Endothelial cell (in vitro differentiated cells): ENCODE data around the gene MAP2. TPM values are rescaled to one million over a fixed set of nuclear protein-coding genes. Genes with fewer than 3 reads are reported as not detected.
"Not testable (repeated sequence)": the region's sequence is repeated elsewhere in the genome, so short reads cannot be mapped to it uniquely, and the experiment has no call there.

Experiments used
- DNase-seq: peaks from one replicate; pipeline ENCODE4 v3.0.0; 2021; ENCODE audit warnings: low spot score
- H3K27ac Mint-ChIP-seq: one replicate; pipeline ENCODE4 v1.8.0; 2021; ENCODE audit warnings: mixed read lengths, inconsistent platforms; ENCODE audit not compliant: unreplicated experiment
- H3K27me3 Mint-ChIP-seq: one replicate; pipeline ENCODE4 v1.8.0; 2021; ENCODE audit warnings: mild to moderate bottlenecking, moderate library complexity, mixed read lengths, inconsistent platforms; ENCODE audit not compliant: unreplicated experiment
- H3K36me3 Mint-ChIP-seq: one replicate; pipeline ENCODE4 v1.8.0; 2021; ENCODE audit warnings: mild to moderate bottlenecking, low read depth, mixed read lengths, inconsistent platforms; ENCODE audit not compliant: unreplicated experiment
- H3K4me1 Mint-ChIP-seq: one replicate; pipeline ENCODE4 v1.8.0; 2021; ENCODE audit warnings: mild to moderate bottlenecking, mixed read lengths, inconsistent platforms; ENCODE audit not compliant: unreplicated experiment
- H3K4me3 Mint-ChIP-seq: one replicate; pipeline ENCODE4 v1.8.0; 2021; ENCODE audit warnings: mild to moderate bottlenecking, mixed read lengths, inconsistent platforms; ENCODE audit not compliant: unreplicated experiment
- H3K9me3 Mint-ChIP-seq: one replicate; pipeline ENCODE4 v1.8.0; 2021; ENCODE audit warnings: mixed read lengths, inconsistent platforms; ENCODE audit not compliant: unreplicated experiment
- total RNA-seq: library from RNA; stranded (reverse); fragmentation: NEBNext Ultra II Directional; extraction: Animal tissue kit (Norgen Biotek cat#: 25700); gene quantifications from one replicate; pipeline ENCODE4 v1.2.1, GENCODE V29; 2021; ENCODE audit not compliant: unreplicated experiment
- TF ChIP-seq, protein P1 (sequence below): fragments of 200-600 bp; sonication (generic); IDR thresholded peaks from one replicate; pipeline ENCODE4 v1.5.0; 2021; ENCODE audit warnings: antibody characterized with exemption; ENCODE audit not compliant: unreplicated experiment

The MAP2 gene
- total RNA-seq, 1 donor from 2014 or later: 2.1 TPM

DNA sequence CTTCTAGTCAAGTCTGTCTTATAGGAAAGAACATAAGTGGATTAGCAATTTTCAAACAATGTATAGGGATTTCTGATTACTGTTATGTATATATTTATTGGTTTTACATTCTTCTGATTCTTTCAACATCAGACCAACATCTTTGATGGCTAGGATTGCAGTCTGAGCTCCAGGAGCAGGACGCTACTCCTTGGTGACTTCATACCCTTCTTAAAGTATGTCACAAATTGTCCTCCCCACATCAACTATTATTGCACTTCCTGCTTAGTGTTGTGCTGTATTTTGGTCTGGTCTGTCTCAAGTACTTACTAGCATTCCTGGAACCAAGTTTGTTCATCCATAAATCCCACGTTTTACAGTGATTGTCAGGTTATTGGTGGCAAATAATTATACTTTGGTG is 49.0 kb downstream of the MAP2 start:
- Mint-ChIP-seq H3K27me3 (no peaks in the 10 kb centered on the region), H3K4me3 (no peak overlapping the region), H3K27ac (no peak overlapping the region), H3K36me3 (no peaks in the 10 kb centered on the region), H3K9me3 (no peaks in the 10 kb centered on the region), H3K4me1 (no peaks in the 10 kb centered on the region)
- DNase-seq: no peak
- TF ChIP-seq, protein P1, sequence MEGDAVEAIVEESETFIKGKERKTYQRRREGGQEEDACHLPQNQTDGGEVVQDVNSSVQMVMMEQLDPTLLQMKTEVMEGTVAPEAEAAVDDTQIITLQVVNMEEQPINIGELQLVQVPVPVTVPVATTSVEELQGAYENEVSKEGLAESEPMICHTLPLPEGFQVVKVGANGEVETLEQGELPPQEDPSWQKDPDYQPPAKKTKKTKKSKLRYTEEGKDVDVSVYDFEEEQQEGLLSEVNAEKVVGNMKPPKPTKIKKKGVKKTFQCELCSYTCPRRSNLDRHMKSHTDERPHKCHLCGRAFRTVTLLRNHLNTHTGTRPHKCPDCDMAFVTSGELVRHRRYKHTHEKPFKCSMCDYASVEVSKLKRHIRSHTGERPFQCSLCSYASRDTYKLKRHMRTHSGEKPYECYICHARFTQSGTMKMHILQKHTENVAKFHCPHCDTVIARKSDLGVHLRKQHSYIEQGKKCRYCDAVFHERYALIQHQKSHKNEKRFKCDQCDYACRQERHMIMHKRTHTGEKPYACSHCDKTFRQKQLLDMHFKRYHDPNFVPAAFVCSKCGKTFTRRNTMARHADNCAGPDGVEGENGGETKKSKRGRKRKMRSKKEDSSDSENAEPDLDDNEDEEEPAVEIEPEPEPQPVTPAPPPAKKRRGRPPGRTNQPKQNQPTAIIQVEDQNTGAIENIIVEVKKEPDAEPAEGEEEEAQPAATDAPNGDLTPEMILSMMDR: no peak

DNA sequence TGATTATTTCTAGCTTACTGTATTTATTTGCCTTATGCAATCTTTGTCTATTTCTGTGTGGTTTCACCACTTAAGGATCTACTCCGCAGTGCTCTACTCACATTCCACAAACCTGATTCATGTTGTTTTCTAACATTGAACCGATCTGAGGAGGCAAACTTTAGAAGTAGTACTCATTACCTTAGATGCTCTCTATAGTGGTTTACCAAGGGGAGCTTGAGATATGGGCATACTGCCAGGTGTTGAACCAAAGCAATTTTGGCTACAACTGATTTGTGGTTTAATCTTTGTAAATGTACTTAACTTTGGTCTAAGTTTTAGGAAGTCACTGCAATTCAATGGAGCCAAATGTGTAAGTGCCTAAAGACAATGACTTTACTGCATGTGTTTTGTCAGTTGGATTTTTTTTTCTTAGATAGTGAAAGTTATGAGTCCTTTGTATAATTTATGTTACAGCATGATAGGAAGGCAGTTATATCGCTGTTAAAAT is 50.1 kb downstream of the MAP2 start:
- TF ChIP-seq, protein P1: no peak
- H3K27me3 Mint-ChIP-seq: no peaks in the 10 kb centered on the region
- DNase-seq: no peak
- H3K27ac Mint-ChIP-seq: no peak overlapping the region
- H3K9me3 Mint-ChIP-seq: no peaks in the 10 kb centered on the region
- H3K36me3 Mint-ChIP-seq: no peaks in the 10 kb centered on the region
- H3K4me1 Mint-ChIP-seq: no peaks in the 10 kb centered on the region
- no peak overlapping the region for H3K4me3 Mint-ChIP-seq

DNA sequence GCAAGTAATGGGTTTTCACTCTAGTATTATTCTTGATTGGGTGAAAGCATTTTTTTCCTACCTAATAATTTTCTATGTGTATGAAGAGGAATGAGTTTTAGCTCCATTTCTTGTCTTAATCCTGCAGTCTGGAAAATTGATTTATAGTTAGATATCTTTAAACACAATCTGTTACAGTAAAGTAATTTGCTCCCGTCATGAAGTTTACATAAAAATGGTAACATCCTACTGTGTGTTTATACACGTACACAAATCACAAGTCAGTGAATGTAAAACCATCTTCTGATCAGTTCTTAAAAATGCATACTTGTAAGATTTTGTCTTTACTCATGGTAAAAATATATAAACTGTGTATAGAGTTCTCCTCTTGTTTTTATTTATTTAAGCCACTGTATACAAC is 51.1 kb downstream of the MAP2 start:
- no peaks in the 10 kb centered on the region for H3K36me3 Mint-ChIP-seq
- H3K27ac Mint-ChIP-seq: no peak overlapping the region
- H3K4me1 Mint-ChIP-seq: no peaks in the 10 kb centered on the region
- H3K27me3 Mint-ChIP-seq: no peaks in the 10 kb centered on the region
- no peaks in the 10 kb centered on the region for H3K9me3 Mint-ChIP-seq
- DNase-seq: no peak
- no peak overlapping the region for H3K4me3 Mint-ChIP-seq
- TF ChIP-seq, protein P1: no peak

DNA sequence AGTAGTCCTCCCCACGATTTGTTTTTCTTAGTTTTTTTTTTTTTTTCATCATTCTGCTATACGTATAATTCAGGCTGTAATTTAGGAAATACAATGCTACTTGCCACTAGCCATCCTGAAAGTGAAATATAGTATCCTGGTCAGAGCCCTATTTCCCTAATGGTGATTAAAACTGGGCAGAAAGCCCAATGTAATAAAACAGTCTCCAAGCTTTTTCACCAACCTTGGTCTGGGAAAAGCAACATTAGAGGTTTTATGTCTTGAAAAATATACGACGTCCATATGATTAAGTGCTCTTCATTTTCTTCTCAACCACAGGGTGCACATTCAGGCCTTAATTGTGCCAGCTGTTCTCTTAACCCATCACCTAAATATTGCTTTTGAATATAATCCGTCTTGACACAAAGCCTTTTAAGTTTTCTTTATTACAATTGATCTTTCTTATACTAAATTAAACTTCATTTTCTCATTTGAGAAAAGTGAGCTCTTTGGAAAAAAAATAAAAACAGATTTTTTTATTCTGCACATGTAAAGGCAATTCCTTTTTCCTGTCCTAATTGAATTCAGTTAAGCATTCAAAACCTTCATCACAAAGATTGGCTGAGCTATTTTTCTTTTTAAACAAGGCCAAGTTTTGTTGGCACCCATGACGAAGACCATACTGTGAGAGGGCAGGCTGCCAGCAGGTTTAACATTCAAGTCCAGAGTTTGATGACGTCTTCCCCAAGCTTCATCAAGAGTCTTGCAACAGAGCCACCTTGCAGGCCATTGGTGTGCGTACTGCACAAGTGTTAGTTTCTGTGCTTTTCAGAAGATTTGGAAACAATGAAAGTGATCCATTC is 52.7 kb downstream of the MAP2 start:
- DNase-seq: no peak
- Mint-ChIP-seq H3K27ac (no peak overlapping the region), H3K4me1 (no peaks in the 10 kb centered on the region)

DNA sequence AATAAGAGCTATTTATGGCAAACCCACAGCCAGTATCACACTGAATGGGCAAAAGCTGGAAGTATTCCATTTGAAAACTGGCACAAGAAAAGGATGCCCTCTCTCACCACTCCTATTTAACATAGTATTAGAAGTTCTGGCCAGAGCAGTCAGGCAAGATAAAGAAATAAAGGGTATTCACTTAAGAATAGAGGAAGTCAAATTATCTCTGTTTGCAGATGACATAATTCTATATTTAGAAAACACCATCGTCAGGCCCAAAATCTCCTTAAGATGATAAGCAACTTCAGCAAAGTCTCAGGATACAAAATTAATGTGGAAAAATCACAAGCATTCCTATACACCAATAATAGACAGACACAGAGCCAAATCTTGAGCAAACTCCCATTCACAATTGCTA is 68.4 kb downstream of the MAP2 start:
- not testable (repeated sequence) for H3K36me3 Mint-ChIP-seq, H3K27me3 Mint-ChIP-seq, H3K27ac Mint-ChIP-seq, H3K9me3 Mint-ChIP-seq, DNase-seq, H3K4me3 Mint-ChIP-seq, H3K4me1 Mint-ChIP-seq

More for the DNA sequence above, 52.7 kb downstream of the MAP2 start:
- H3K36me3 Mint-ChIP-seq: no peaks in the 10 kb centered on the region
- H3K4me3 Mint-ChIP-seq: no peak overlapping the region
- TF ChIP-seq, protein P1: no peak
- H3K27me3 Mint-ChIP-seq: no peaks in the 10 kb centered on the region
- H3K9me3 Mint-ChIP-seq: no peaks in the 10 kb centered on the region

DNA sequence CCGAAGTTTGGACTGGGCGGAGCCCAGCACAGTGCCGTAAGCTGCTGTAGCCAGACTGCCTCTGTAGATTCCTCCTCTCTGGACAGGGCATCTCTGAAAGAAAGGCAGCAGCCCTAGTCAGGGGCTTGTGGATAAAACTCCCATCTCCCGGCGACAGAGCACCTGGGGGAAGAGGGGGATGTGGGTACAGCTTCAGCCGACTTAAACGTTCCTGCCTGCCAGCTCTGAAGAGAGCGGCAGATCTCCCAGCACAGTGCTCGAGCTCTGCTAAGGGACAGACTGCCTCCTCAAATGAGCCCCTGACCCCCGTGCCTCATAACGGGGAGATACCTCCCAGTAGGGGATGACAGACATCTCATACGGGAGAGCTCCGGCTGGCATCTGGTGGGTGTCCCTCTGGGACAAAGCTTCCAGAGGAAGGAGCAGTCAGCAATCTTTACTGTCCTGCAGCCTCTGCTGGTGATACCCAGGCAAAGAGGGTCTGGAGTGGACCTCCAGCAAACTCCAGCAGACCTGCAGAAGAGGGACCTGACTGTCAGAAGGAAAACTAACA is 71.3 kb downstream of the MAP2 start:
- not testable (repeated sequence) for H3K4me1 Mint-ChIP-seq, H3K9me3 Mint-ChIP-seq, H3K4me3 Mint-ChIP-seq, H3K27ac Mint-ChIP-seq, H3K27me3 Mint-ChIP-seq, H3K36me3 Mint-ChIP-seq, DNase-seq
